HG02798 (cell line): ENCODE measurements around the gene GGT5.
"Not testable (repeated sequence)": the region's sequence is repeated elsewhere in the genome, so short reads cannot be mapped to it uniquely, and the experiment has no call there.

Source experiments
- ATAC-seq: cut with Tn5 transposase; IDR thresholded peaks from one replicate; pipeline ENCODE4 v1.9.1; 2021; ENCODE audit warnings: mild to moderate bottlenecking; ENCODE audit not compliant: unreplicated experiment, poor library complexity

Gene GGT5, protein sequence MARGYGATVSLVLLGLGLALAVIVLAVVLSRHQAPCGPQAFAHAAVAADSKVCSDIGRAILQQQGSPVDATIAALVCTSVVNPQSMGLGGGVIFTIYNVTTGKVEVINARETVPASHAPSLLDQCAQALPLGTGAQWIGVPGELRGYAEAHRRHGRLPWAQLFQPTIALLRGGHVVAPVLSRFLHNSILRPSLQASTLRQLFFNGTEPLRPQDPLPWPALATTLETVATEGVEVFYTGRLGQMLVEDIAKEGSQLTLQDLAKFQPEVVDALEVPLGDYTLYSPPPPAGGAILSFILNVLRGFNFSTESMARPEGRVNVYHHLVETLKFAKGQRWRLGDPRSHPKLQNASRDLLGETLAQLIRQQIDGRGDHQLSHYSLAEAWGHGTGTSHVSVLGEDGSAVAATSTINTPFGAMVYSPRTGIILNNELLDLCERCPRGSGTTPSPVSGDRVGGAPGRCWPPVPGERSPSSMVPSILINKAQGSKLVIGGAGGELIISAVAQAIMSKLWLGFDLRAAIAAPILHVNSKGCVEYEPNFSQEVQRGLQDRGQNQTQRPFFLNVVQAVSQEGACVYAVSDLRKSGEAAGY

DNA sequence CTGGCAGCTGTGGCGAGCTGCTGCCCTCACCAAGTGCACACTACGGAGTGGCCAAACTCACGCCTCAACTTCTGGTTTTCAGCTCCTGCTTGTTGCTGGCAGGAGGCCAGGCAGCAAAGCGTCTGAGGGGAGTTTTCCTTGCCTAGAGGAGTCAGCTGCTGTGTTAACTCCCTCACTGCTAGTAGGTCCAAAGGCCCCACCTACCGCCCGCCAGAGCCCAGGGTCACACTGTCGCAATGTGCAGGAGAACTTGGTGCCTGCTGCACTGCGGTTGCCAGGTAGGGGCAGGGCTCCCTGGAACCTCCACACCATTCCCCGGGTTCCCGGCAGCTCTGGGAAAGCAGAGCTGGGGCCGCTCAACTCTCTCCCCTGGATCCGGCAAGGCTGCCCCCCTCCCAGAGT is at the start of gene GGT5:
GGT5 (minus strand) TSS at position 53 of the 402 bp plus-strand sequence. CDS start 357 bp downstream, outside the sequence.
- not testable (repeated sequence) for ATAC-seq

DNA sequence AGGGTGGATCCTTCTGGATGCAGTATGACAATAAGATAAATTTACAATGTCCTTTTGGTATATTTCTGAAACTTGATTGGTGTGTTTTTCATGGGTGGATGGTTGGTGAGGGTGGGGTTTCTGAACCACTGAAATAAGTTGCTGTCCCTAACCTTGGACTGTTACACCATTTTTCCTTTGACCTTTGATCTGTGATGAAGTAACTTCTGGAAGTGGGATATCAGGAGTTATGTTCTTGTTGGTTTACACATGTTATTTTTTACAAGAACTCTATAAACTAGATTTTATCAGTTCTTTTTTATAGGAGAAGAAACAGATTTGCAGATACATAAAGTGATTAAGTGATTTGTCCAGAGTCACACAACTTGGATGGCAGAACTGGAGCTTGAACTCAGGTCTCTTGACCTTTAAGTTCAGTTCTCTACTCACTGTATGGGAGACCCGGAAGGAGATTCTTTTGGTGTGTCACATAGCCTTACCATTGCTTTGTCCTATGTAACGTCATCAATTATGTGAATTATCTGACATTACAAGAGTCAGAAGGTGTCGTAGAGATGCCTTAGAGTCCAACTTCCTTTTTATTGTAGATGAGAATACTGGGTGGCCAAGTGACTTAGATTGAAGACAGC is 47.4 kb upstream of the GGT5 start:
- ATAC-seq: not testable (repeated sequence)

DNA sequence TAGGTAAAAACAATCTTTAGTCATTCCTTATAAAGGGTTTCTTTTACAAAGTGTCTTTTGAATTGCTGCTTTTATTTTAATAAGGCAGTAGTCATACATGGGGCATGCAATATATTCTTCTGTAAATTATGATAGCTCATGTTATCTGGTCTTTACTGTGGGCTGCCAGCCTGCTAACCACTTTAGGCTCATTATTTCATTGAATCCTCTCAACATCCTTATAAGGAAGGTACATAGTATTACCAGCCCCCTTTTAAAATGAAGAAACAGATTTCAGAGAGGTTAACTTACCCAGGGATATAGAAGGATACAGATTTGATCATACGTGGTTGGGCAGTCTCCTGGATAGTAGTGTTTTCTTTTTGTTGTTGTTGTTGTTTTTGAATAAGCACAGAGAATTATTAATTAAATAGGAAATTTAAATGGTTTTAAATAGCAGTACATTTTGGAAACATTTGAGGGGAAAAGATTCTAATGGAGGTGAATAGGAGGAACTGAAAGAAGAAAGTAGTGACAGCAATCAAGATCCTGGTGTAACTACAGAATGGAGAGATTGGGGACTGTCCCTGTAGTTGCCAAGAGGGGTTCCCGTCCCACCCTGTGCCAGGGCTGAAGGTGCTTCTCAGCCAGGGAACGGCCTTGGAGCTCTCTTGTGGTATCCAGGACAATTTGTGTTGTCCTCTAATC is 46.8 kb upstream of the GGT5 start:
- ATAC-seq: no peak

DNA sequence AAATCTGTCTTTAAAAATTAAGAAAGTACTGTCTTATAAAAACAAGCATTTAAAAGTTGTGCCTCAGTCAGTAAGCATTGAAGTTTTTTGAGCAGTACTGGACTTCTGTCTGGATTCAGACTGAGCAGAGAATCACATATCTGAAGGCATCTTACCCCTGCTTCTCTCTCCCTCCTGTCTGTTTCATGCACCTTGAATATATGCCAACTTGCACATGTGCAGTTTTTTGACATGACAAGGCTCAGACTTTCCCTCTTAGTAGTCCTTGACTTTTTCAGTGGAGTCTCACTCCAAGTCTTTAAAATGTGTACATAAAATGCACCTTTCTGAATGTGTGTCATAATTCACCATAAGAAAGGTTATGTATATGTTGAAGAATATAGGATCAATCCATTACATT is 45.6 kb upstream of the GGT5 start:
- no peak for ATAC-seq

DNA sequence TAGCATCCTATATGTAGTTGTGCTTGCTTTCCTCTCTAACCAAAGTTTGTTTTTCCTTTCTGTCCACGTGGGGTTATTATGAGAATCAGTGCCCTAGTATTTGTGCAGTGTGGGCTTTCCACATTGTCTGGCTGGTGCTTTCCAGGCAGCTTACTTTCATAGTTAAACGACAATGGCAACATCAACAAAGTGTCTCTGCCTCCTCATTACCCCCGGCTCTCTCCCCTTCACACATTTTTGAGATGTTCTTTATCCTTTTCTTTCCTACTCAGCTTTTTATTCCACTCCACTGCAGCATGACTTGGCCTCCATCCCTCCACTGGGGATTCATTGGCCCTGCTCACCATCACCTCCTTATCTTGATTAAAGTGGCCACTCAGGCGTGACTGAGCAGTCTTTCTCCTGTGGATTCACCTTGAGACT is 44.9 kb upstream of the GGT5 start:
- ATAC-seq: no peak

DNA sequence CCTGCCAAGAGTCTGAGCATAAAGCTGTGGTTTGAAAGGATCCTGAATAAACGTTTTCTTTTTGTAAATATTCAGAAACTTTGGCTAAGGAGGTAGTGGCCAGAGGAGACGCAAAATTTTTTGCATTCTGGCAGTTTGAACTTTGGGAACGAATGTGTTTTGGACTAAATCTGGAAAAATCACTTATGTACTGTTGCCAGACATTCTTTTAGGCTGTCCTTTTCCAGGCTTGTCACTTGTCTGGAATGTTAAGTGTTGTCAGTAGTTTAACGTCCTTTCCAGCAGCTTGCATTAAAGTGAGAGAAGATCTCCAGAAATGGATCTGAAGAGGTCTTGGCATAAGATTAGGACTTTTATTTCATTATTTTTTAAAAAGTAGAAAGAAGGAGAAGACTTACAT is 44.2 kb upstream of the GGT5 start:
- no peak for ATAC-seq

DNA sequence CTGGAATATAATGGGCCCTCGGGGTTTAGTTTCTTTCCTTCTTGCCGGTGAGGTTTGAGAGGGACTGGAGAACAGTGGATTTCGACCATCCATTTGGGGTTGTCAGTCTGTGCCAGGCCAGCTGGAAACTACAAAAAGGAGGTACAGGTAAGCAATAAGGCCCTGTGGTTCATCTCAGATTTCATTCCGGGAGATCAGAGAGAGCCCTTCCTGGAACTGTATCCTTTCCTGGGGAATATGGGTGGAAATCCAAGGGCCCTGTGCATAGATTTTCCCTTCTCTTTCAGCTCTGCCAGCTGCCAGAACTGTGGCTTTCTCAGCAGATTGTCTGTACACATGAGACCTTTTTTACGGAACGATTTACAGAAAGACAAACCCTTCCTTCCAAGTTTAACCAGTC is 42.9 kb upstream of the GGT5 start:
- ATAC-seq: not testable (repeated sequence)

DNA sequence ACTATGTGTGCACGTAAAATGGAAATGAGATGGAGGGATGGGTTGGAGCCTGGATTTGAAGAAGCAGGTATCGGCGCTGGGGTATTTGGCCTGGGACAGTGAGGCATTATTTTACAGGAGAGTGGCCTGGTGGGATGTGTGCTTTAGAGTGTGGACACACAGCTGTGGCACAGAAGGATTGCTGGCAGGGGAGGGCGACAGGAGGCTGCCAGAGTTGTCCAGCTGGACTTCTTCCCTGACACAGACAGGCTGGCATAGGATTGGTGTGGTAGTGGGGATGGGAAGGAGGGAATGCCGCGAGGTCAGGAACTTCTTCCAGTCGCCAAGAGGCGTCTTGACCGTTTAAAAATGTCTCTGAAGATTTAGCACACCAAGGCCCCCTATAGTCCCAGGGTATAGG is 42.3 kb upstream of the GGT5 start:
- not testable (repeated sequence) for ATAC-seq

DNA sequence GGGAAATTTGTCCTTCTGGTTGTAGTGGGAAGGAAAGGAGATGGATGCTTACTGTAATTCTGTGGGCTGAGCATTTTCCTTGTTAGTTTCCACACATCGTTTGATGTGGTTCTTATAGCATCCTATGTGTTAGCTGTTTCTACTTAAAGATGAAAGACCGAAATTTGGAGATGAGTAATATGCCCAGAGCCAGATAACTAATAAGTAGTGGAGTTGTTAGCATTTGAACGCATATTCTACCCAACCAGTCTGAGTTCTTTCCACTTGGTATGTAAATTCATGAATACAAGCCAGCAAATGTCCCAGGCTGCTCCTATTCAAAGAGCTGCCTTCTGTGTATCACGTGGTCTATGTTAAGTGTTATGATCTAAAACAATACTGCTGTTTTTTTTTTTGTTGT is 40.4 kb upstream of the GGT5 start:
- no peak for ATAC-seq

DNA sequence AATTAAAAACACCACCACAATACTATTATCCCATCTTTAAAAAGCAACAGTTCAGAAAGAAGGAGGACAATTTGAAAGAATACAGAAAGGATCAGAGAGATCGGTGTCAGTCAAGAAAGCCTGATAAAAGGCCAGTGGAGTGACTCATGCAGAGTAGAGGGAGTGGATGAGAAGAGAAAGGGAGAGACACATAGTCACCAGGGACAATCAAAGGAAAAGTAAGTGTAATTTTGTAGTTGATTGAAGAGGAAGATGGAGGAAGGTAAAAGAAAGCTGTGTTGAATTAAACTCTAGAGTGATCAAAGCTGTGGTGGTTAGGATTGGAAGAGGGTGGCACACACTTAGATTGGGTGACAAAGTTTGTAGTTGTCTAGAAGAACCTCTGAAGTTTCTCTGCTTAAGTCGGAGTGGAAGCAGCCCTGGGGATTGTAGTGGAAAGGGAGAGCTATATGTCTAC is 39.9 kb upstream of the GGT5 start:
- ATAC-seq: no peak

DNA sequence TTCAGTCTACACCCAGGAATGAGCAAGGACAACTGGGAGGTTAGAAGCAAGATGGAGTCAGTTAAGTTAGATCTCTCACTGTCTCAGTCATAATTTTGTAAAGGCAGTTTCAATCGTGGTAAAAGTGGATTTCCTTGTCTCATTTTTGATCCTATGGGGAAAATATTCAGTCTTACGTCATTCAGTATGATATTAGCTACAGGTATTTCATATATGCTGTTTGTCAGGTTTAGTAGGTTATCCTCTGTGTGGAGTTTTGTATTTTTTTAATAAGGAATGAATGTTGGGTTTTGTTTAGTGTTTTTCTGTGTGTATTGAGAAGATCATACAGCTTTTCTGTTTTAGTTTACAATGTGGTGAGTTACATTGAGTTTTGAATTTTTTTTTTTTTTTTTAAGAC is 37.5 kb upstream of the GGT5 start:
- no peak for ATAC-seq

DNA sequence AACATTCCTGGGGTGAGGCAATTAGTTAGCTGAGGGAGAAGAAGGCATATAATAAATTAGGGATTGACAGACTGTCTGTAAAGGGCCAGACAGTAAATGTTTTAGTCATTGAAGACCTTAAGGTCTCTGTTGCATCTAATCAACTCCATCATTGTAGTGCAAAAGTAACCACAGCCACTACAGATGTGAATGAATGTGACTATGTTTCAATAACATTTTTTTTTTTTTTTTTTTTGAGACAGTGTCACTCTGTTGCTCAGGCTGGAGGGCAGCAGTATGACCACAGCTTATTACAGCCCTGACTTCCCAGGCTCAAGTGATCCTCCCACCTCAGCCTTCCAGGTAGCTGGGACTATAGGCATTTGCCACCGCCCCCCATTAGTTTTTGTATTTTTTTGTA is 35.5 kb upstream of the GGT5 start:
- ATAC-seq: not testable (repeated sequence)

DNA sequence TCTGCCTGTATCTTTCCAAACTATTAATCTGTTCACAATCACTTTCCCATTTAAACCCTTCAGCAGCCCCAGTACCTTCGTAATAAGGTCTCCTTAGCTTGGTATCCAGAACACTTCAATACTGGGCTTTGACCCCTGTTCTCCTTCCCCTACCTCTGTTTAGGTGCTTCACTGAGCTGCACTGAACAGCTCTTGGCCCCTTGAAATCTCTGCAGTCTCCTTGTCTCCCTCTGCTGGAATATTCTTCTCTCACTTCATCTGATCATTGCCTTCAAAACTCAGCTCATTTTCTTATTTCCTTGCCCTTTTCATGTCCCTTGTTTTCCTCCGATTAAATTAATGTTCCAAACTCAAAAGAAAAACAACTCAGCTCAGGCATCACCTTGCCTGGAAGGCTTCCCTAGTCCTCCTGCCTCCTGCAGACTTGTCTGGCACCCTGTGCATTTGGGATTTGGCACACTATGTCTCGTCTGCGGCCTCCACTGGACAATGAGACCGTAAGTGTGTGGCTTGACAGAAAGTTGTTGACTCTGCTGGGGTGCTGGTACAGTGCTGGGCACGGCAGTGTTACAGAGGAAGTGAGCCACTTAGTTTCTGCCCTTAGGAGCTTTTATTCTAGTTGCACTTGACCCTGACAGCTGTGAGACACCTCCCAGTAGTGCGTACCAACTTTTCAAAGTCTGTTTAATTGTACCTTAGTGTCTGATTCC is 30.0 kb upstream of the GGT5 start:
- not testable (repeated sequence) for ATAC-seq

DNA sequence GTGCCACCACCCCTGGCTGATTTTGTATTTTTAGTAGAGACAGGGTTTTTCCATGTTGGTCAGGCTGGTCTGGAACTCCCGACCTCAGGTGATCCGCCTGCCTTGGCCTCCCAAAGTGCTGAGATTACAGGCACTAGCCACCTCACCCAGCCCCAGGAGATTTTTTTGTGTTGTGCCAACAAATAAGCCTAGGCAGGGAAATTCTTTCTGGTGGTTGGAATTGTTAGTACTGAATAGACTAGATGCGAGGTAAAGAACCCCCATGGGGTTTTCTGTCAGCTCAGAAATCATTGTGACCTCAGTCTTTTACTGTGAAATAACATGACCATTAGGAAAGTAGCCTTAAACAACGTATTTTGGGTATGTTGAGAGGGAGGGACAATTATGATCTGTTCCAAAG is 29.0 kb upstream of the GGT5 start:
- not testable (repeated sequence) for ATAC-seq

DNA sequence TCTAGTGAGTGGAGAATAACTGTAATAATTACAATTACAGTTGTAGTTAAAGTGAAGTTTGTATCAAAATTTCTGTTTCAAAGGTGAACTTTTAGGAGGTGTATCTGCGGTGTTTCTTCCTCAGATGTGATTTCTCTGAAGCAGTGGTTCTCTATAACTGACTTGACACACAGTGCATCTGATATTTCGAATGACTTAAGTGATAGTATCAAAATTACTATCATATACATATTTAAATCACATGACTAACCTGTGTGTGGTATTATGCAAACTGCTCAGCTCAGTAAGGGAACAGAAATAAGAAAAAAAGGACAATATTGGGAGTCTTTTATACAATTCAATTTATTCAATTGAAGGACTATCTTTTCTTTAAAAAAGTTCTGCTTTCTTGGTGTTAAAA is 28.1 kb upstream of the GGT5 start:
- not testable (repeated sequence) for ATAC-seq

DNA sequence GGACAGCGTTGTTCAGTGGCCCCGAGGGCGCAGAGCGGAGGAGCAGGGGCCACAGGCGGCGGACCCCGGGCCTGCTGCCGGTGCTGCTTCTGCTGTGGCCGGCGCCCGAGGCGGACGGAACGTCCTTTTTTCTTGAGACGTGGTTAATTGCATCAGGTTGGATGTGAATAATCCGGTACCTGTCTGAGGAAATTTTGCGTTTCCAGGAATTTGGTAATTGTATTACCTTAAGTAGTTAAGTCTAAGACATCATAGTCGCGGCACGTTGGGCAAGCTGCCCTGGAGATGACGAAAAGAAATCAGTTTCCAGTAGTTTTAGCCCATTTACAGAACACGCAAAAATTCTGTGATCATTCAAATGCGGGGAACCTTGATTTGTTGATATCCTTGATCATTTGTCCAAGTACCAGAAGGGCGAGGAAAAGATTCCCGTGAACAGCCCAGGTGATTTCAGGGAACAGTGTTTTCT is 26.5 kb upstream of the GGT5 start:
- no peak for ATAC-seq

DNA sequence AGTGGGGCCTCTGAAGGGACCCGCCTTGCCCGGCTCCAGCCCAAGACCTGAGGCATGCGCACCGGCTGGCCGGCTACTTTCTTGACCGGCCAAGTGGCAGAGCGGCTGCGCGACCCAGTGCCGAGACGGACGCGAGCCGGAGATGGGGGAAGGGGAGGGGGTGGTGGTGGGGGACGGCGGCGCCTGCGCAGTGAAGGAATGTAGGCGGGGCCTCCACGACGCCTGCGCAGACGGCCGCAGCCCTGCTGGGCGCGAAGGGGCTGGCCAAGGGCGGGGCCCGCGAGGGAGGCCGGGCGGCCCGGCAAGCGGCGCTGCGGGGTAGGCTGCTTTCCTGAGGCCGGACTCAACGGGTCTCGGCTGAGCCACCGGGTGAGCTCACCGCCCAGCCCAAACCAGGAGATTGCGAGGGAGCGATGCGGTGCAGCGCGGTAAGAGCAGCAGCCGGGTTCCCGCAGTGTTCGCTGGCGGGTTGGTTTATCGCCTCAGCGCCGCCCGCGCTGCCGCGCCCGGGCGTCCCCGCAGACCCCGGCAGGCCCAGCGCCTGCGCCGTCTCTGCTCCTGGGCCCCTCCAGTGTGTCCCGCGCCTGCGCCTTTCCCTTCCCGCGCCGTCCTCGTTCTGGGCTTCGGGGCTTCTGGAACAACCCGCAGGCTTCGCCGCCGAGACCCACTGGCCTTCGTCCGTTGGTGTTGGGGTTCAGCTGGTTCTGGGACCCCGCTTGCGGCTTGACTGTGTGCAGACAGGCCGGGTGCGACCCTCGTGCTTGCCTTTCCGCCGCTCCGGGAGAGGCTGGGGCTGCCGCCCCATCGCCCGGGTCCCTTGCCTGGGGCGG is 25.9 kb upstream of the GGT5 start, which contains the start of gene SPECC1L:
SPECC1L (plus strand) TSS at position 276 of the 830 bp plus-strand sequence. CDS start 31,401 bp downstream, outside the sequence.
- peak; percentile 91 for ATAC-seq

DNA sequence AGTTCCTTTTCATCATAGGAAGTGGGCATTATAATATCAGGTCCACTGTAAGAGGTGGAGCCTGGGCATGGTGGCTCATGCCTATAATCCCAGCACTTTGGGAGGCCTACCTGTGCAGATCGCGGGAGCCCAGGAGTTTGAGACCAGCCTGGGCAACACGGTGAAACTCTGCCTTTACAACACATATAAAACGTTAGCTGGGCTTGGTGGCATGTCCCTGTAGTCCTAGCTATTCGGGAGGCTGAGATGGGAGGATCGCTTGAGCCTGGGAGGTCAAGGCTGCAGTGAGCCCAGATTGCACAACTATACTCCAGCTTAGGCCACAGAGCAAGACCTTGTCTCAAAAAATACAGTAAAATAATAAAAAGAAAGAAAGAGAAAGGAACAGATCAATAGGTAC is 21.6 kb upstream of the GGT5 start:
- ATAC-seq: not testable (repeated sequence)

DNA sequence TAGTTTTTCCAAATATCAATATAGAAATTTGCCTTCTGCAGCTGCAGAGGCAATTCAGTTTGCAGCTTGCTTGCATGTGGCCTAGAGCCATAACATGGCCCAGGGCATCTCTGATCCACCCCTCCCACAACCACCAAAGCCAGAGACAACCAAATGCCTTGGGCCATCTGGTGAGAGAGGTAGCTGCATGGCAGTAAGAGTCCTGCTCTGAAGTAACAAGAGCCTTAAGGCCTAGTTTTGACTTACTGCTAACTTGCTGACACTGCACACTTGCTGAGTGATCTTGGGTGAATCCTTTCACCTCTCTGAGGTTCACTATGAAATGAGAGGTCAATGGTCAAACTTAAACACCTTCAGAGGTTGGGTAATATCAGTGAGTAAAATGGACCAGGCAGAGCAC is 20.9 kb upstream of the GGT5 start:
- ATAC-seq: no peak
